Choroid plexus epithelial cell (primary cell): ENCODE measurements around the gene GIPC3.

Source experiments
- DNase-seq: peaks from one replicate; pipeline ENCODE4 v3.0.0-alpha.2; 2010; ENCODE audit warnings: low read depth
- H3K4me3 ChIP-seq: 2 replicates; pipeline ENCODE4 v1.5.1; 2011; ENCODE audit warnings: low read depth, mild to moderate bottlenecking, control low read depth, low read length, moderate library complexity
- TF ChIP-seq, protein P1 (sequence below): conservative IDR thresholded peaks from 2 replicates; pipeline ENCODE4 v1.5.1; 2011; ENCODE audit warnings: low read depth, mild to moderate bottlenecking, control low read depth, inconsistent platforms, low read length, moderate library complexity

The GIPC3 gene

DNA sequence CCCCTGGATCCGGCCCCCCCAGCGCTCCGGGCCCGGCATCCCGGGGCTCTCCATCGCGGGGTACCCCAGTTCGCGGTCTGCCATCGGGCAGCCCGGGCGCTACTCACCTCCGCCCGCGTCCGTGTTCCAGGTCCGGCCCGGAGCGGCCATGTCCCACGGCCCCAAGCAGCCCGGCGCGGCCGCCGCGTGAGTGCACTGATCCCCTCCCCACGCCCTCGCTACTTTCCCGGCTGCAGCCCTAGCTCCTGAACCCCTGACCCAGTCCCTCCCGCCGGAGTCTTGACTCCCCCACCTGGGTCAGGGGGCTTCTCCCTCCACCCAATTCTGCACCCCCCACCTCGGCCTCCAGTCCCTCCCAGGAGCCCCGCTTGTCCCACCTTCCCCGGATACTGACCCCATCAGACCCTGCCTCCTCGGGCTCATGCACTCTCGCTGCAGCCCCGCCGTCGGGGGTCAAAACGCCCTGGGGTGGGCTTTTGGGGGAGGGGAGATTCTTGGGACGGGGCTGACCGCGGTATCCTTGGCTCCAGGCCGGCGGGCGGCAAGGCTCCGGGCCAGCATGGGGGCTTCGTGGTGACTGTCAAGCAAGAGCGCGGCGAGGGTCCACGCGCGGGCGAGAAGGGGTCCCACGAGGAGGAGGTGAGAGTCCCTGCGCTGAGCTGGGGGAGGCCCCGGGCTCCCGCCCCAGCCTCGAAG, 12.0 kb upstream of the GIPC3 start:
- TF ChIP-seq, protein P1, sequence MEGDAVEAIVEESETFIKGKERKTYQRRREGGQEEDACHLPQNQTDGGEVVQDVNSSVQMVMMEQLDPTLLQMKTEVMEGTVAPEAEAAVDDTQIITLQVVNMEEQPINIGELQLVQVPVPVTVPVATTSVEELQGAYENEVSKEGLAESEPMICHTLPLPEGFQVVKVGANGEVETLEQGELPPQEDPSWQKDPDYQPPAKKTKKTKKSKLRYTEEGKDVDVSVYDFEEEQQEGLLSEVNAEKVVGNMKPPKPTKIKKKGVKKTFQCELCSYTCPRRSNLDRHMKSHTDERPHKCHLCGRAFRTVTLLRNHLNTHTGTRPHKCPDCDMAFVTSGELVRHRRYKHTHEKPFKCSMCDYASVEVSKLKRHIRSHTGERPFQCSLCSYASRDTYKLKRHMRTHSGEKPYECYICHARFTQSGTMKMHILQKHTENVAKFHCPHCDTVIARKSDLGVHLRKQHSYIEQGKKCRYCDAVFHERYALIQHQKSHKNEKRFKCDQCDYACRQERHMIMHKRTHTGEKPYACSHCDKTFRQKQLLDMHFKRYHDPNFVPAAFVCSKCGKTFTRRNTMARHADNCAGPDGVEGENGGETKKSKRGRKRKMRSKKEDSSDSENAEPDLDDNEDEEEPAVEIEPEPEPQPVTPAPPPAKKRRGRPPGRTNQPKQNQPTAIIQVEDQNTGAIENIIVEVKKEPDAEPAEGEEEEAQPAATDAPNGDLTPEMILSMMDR, result no peak
- H3K4me3 ChIP-seq, result peak overlapping the region; percentile 79
- DNase-seq, result peak; percentile 17

DNA sequence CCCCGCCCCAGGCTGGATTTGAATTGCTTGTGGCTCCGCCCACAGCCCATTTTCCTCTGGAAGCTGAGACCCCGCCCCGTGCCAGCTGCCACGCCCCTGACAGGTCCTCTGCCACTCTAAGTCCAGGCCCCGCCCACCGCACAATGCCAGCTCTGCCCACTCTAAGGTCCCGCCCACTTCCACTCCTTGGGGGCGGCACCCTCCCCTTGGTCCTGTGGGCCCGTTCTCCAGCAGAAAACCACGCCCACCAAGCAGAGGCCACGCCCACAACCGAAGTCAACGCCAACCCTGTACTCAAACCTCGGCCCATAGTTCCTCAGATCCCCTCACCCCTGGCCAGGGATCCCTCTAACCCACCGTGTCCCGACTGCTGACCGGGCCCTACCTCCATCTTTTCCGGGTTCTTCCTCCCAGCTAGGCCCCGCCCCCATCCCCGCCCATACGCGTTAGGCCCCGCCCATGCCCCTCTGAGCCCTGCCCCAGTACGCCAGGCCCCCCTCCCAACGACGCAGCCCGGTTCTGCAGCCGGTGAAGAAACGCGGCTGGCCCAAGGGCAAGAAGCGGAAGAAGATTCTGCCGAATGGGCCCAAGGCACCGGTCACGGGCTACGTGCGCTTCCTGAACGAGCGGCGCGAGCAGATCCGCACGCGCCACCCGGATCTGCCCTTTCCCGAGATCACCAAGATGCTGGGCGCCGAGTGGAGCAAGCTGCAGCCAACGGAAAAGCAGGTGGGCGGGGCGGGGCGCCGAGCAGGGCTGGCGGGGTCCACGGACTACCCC, 11.2 kb upstream of the GIPC3 start:
- peak overlapping the region; percentile 79 for H3K4me3 ChIP-seq
- DNase-seq, result peak; percentile 98
- TF ChIP-seq, protein P1, result no peak

DNA sequence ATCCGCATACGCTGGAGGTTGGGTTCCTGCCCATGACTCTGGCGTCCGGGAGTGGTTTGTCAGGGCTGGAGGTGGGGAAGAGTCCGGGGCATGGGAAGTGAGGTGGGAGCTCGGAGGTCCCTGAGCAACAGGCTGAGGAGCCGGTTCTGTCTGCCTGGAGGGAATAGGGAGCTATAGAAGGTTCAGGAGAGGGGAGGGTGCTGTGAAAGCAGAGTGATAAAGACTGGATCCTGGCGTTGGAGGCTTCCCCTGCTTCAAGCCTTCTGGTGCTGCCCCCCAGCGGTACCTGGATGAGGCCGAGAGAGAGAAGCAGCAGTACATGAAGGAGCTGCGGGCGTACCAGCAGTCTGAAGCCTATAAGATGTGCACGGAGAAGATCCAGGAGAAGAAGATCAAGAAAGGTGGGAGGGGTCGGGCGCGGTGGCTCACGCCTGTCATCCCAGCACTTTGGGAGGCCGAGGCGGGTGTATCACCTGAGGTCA, 10.0 kb upstream of the GIPC3 start:
- no peak overlapping the region for H3K4me3 ChIP-seq
- peak; percentile 68 for DNase-seq
- TF ChIP-seq, protein P1, result peak; percentile 59

DNA sequence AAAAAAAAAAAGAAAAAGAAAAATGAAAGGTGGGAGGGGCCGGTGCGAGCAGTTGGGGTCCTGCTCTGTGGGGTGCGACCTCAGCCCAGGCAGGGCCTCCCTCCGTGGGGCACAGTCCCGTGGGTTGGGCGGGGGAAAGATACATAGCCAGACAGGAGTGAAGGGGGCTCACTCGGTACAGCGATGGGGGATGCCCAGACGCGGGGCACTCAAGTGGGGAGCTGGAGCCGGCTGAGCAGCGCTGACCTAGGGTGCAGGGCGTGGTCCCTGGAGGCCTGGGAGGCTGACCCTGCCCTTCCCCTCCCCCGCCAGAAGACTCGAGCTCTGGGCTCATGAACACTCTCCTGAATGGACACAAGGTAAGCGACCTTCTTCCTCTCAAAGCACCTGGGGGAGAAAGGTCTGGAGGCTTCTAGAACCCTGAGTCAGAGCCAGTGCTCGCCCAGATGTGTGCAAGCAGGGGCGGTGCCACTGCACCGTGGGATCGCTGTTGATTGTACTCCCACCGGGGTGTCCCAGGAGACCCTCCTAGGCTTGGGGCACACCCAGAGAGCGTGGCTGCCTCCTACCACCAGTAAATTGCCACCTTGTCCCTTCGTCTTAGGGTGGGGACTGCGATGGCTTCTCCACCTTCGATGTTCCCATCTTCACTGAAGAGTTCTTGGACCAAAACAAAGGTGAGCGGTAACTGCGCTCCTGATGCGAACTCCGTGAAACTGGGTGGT, 9.2 kb upstream of the GIPC3 start:
- no peak for DNase-seq
- TF ChIP-seq, protein P1, result no peak
- H3K4me3 ChIP-seq, result no peak overlapping the region

DNA sequence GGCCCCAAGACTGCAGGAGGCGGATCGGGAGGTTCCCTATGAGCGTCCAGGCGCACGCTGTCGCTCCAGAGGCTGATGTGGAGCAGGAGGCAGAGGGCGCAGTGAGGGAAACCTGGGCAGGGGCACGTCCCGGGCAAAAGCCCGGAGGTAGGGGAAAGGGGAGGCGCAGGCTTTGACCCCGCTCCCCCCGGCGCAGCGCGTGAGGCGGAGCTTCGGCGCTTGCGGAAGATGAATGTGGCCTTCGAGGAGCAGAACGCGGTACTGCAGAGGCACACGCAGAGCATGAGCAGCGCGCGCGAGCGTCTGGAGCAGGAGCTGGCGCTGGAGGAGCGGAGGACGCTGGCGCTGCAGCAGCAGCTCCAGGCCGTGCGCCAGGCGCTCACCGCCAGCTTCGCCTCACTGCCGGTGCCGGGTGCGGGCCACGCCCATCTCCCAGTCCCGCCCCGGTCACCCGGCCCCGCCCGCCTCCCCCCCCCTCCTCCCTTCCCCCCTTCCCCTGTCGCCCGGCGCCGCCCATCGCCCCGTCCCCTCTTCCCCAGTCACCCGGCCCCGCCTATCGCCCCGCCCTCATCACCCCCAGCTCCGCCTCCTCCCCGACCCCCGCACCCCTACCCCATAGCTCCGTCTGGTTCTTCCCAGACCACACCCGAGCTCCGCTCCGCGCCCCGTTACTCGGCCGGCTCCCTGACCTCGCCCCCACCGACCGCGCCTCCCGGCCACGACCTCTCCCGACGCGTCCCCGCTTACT, 8.4 kb upstream of the GIPC3 start:
- peak; percentile 69 for DNase-seq
- H3K4me3 ChIP-seq, result peak overlapping the region; percentile 35
- TF ChIP-seq, protein P1, result no peak

DNA sequence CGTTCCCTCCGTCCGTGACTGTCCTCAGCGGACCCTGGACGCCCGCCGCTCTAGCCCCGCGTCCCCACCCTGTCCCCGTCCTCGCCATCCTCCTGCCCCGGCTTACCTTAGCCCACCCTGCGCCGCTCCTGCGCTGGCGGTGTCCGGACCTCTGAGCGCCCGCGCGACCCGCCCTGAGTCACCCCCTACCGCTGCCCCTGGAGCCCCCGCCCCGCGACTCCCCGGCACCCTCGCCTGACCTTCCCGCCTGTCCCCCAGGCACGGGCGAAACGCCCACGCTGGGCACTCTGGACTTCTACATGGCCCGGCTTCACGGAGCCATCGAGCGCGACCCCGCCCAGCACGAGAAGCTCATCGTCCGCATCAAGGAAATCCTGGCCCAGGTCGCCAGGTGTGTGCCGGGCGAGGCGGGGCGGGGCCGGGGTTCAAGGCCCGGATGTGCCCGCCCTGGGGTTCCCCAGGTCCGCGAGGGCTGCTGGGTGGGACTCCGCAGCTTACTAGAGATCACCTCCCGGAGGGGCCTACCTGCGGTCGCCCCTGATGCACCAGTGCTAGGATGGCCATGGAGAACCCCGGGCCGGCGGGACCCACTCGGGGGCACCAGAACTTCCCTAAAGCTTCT, 7.4 kb upstream of the GIPC3 start:
- DNase-seq, result no peak
- TF ChIP-seq, protein P1, result no peak
- no peak overlapping the region for H3K4me3 ChIP-seq
